Duodenal mucosa (tissue), 2 donors: ENCODE results near the gene CAMK1G.

ENCODE experiments used
- H3K27ac ChIP-seq: one replicate; pipeline ENCODE4 v1.7.0; 2013; ENCODE audit warnings: low read depth, low read length
- H3K27me3 ChIP-seq, 2 donors: one replicate each; pipeline ENCODE4 v1.7.0; 2013; ENCODE audit warnings: low read length in 2 of 2, control low read depth in 1 of 2; ENCODE audit not compliant: insufficient read depth in 2 of 2, control insufficient read depth in 1 of 2
- H3K36me3 ChIP-seq, 2 donors: one replicate each; pipeline ENCODE4 v1.7.0; 2013; ENCODE audit warnings: low read length in 2 of 2, control low read depth in 1 of 2; ENCODE audit not compliant: insufficient read depth in 2 of 2, control insufficient read depth in 1 of 2
- H3K4me1 ChIP-seq, 2 donors: one replicate each; pipeline ENCODE4 v1.7.0; 2013; ENCODE audit warnings: low read length in 2 of 2, control low read depth in 1 of 2; ENCODE audit not compliant: insufficient read depth in 2 of 2, control insufficient read depth in 1 of 2
- H3K4me3 ChIP-seq, 2 donors: one replicate each; pipeline ENCODE4 v1.7.0; 2013; ENCODE audit warnings: low read length in 2 of 2, low read depth in 1 of 2
- H3K9ac ChIP-seq, 2 donors: one replicate each; pipeline ENCODE4 v1.7.0; 2013; ENCODE audit warnings: low read length in 2 of 2, low read depth in 1 of 2
- H3K9me3 ChIP-seq, 2 donors: one replicate each; pipeline ENCODE4 v1.7.0; 2013; ENCODE audit warnings: low read length in 2 of 2, control low read depth in 1 of 2; ENCODE audit not compliant: control insufficient read depth in 1 of 2

The CAMK1G gene

DNA sequence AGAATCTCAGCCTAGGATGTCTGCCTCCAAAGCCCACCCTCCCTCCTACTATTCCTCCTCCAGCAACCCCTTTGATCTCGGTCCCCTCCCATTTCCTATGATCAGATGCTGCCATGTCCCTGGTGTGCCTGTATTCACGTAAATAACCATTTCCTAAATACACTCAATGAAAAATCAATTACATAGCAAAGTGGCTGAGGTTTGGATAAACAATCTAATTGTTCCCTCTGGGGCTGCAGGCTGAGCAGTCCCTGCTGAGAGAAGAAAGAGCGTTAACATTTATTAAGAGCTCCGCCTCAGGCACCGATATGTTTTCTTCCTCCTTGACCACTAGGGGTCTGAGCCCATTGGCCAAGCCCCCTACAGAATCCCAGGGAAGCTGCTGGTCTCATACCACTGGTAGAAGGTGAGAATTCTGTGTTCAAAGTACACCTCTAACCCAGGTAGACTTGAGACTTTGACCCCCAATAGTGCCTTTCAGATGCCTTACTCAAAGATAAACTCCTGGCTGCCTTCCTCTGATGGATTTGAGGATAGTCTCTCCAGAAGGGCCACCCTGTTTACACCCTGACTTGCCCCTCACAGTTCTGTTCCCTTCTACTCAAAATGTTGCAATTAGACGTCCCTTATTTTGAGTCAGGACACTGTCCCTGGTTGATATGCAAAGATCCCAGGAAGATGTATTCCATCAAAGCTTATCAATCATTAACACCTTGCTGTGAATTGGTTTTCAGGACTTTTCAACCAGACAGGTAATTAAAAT lies 33.9 kb upstream of the CAMK1G start:
- no peak overlapping the region for H3K9ac ChIP-seq
- no peaks in the 10 kb centered on the region for H3K9me3 ChIP-seq
- H3K27ac ChIP-seq: no peak overlapping the region
- H3K4me1 ChIP-seq: no peaks in the 10 kb centered on the region
- no peaks in the 10 kb centered on the region for H3K36me3 ChIP-seq
- H3K27me3 ChIP-seq: no peaks in the 10 kb centered on the region
- H3K4me3 ChIP-seq: no peak overlapping the region

DNA sequence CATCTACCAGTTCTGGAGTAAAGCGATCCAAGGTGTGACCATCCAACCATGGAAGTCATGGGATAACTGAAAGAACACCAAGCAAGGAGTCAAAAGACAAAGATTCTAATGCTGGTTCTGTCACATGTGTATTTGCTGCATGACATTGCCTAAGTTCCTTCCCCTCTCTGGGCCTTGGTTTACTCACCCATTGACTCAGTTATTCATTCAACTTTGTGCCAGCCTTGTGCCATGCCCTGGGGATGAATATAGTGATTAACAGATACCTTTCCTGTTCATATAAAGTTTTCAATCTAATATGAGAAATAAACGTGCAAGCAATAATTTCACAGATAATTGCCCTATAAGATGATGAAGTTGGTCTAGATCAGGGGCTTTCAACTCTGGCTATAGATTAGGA lies 33.0 kb upstream of the CAMK1G start:
- Histone ChIP-seq H3K27ac (no peak overlapping the region), H3K4me3 (no peak overlapping the region), H3K4me1 (no peaks in the 10 kb centered on the region), H3K27me3 (peaks cover 0 to 2% of the 10 kb centered on the region in 2 donors), H3K9ac (no peak overlapping the region), H3K9me3 (no peaks in the 10 kb centered on the region), H3K36me3 (no peaks in the 10 kb centered on the region)

DNA sequence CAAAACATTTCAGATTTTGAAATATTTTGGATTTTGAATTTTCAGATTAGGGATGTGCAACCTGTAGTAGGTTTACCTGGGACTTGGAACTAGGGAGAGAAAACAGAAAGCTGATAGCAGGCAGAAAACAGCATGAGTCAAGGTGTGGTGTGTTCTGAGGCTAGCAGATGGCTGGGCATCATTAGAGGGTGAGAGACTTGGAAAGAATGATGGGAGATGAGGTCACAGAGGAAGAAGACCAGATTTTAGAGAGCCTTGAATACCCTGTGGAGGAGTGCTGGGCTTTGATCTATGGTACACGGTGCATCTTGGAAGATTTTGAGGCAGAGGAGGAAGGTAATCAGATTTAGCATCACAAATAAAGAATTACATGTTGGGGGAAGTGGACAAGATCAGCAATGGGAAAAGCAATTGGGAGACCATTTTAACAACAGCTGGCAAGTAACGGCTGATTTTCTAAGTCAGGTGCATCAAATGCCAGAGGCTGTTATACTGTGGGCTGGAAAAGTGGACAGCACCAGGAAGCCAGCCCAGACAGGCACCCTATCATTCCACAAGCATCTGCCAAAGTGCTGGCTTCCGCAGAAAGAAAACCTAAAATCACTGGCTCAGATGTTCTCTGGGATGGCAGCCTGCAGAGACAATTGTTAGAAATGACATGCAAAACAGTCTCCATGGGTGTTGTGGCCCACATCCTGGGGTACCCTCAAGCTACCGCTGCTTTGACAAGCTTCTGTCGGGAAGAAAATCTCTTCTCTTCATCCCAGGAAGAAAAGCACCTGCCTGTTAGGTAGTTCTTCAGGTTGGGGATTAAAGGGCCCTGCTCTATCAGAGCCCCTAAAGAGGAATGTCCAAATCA lies 30.9 kb upstream of the CAMK1G start:
- H3K4me1 ChIP-seq: no peaks in the 10 kb centered on the region
- H3K36me3 ChIP-seq: no peaks in the 10 kb centered on the region
- H3K27ac ChIP-seq: no peak overlapping the region
- H3K4me3 ChIP-seq: no peak overlapping the region
- peaks cover 0 to 2% of the 10 kb centered on the region in 2 donors for H3K27me3 ChIP-seq
- H3K9me3 ChIP-seq: no peaks in the 10 kb centered on the region
- H3K9ac ChIP-seq: no peak overlapping the region

DNA sequence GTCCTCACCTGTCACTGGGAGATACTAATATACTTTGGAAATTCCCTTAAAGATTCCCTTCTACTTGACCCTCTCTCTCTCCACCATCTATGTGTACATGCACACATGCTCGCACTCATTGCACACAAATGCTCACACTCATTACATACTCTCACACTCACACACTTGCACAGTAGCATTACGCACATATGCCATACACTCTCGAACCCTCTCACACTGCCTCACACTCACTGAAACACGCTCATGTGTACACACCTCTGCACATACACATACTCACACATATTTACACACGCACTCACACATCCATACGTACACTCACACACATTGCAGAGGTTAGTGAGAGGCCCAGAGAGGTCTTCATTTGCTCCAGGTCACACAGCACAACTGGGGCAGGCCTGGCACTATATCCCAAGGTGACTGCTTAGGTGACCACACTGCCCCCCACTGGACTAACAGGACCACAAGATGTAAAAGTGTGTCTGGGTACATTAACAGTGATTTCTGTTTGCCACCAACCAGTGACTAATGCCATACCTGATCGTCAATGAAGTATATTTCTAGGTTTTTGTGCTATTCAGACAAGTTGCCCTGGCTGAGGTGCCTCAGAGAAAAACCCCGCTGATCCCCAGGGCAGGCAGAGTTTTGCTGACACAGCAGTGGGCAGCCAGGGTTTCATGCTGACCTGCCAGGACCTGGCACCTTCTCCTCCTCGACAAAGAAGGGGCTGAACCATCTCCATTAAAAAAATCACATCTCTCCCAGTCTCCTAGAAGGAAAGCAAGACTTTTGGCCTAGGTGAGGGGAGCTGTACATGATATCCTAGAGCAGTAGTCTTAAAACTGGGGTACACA lies 28.5 kb upstream of the CAMK1G start:
- Histone ChIP-seq H3K27me3 (peaks cover 0 to 2% of the 10 kb centered on the region in 2 donors), H3K9ac (no peak overlapping the region), H3K4me1 (no peaks in the 10 kb centered on the region), H3K9me3 (no peaks in the 10 kb centered on the region), H3K27ac (no peak overlapping the region), H3K36me3 (no peaks in the 10 kb centered on the region), H3K4me3 (no peak overlapping the region)

DNA sequence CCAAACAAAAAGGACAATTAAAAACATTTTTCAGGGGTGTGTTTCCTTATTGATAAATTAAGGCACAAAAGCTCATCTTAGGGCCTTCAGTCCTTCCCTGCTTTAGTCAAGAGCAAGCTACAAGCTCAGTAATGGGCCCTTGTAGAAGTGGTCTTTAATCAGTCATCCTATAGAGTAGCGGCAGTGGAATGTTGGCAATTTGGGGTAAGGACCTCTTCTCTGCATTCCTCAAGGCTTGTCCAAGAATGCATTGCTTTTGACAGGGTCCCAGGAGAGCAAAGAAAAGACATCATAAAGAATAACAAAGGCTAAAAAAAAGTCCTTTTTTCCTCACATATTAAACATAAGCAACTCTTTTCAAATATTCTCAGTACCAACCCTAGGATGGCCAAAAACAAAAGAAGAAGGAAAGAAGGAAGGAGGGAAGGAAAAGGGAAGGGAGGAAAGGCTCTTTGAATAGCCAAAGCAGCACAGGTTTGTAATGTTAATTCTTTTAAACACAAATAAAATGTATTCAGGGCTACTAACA lies 27.3 kb upstream of the CAMK1G start:
- Histone ChIP-seq H3K4me3 (no peak overlapping the region), H3K27me3 (peaks cover 0 to 2% of the 10 kb centered on the region in 2 donors), H3K4me1 (no peaks in the 10 kb centered on the region), H3K36me3 (no peaks in the 10 kb centered on the region), H3K9me3 (no peaks in the 10 kb centered on the region), H3K27ac (no peak overlapping the region), H3K9ac (no peak overlapping the region)

DNA sequence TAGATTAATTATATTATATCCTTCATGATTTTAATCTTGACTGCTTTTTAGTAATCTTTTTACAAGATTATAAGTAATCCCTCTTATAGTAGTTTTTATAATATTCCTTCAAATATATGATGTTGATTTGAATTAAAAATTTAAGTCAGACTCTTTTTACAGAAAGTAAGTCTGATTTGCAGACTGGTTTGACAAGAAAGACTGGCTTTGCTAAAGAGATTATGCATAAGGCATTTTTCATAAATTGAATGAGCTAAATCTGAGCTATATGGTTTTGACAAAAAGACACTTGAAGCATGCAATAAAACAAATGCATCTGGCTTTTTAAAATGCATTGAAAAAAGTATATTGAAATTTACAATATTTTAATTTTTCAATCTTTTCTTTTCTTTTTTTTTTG lies 26.3 kb upstream of the CAMK1G start:
- no peak overlapping the region for H3K4me3 ChIP-seq
- no peaks in the 10 kb centered on the region for H3K36me3 ChIP-seq
- no peaks in the 10 kb centered on the region for H3K9me3 ChIP-seq
- no peaks in the 10 kb centered on the region for H3K4me1 ChIP-seq
- no peak overlapping the region for H3K27ac ChIP-seq
- H3K27me3 ChIP-seq: peaks cover 0 to 2% of the 10 kb centered on the region in 2 donors
- no peak overlapping the region for H3K9ac ChIP-seq

DNA sequence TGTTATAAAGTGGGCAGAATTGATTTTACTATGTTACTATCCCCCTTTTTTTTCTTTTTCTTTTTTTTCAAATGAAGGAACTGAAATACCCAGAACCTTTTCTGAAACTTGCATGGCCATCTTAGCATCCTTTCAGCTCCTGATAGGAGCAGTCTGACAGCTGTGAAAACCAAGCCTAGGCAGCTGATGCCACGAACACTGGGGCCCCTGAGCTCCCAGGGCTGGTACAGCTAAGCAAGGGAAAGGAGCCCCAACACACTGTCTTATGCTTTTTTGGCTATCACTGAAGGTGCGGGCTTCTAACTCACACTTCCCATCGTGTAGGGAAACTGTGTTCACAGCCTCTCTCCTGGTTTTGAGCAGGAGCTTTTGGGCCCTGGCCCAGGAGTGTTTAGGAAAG lies 23.0 kb upstream of the CAMK1G start:
- H3K9me3 ChIP-seq: no peaks in the 10 kb centered on the region
- peaks cover 1 to 2% of the 10 kb centered on the region in 2 donors for H3K27me3 ChIP-seq
- no peak overlapping the region for H3K27ac ChIP-seq
- H3K4me3 ChIP-seq: no peak overlapping the region
- no peaks in the 10 kb centered on the region for H3K4me1 ChIP-seq
- no peak overlapping the region for H3K9ac ChIP-seq
- no peaks in the 10 kb centered on the region for H3K36me3 ChIP-seq

DNA sequence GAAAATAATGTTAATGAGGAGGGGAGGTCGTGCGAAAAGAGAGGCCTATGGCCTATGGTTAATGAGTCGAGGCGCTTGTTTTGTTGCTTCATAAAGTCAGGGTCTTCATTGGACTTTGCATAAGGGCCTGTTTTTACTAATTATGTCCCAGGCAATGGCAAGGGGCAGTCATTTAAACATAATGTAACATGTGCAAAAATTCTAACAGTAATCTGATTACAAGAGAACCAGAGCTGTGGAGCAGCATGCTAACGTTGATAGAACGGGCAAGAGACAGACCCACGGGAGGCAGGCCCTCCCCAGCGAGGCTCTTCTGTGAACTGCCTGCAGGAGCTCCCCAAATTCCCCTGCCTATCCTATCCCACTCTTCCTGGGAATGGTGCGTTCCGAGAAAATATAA lies 22.6 kb upstream of the CAMK1G start:
- no peak overlapping the region for H3K4me3 ChIP-seq
- H3K9me3 ChIP-seq: no peaks in the 10 kb centered on the region
- no peak overlapping the region for H3K9ac ChIP-seq
- no peaks in the 10 kb centered on the region for H3K4me1 ChIP-seq
- no peak overlapping the region for H3K27ac ChIP-seq
- H3K36me3 ChIP-seq: no peaks in the 10 kb centered on the region
- peaks cover 2 to 3% of the 10 kb centered on the region in 2 donors for H3K27me3 ChIP-seq

DNA sequence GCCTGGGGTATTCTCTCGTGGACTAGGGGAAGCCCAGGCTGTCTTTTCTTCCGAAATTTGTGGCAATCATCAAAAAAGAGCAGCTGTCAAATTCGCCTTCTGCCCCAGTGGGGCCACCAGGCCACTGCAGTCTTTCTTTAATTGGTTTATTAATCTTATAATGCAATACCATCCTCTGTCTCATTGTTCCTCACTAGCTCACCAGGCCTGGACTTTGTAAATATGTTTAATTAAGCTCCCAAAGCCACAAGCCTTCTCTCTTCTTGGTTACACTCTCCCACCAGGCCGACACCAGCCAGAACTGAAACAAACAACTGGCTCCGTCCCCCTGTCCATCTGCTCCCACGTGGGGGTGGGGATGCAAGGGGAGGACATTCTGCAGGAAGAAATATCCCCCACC lies 22.0 kb upstream of the CAMK1G start:
- Histone ChIP-seq H3K36me3 (no peaks in the 10 kb centered on the region), H3K4me1 (no peaks in the 10 kb centered on the region), H3K9ac (no peak overlapping the region), H3K4me3 (no peak overlapping the region), H3K9me3 (no peaks in the 10 kb centered on the region), H3K27me3 (peaks cover 2 to 3% of the 10 kb centered on the region in 2 donors), H3K27ac (no peak overlapping the region)
